K562 (cell line): ENCODE results near the gene SNAP23. TPM values are rescaled to one million over a fixed set of nuclear protein-coding genes. Genes with fewer than 3 reads are reported as not detected.

Experiments used
- ARID4B ChIP-seq: sonication (generic); formaldehyde crosslinking; IDR thresholded peaks from 2 replicates; pipeline ENCODE4 v1.8.0; 2022; ENCODE audit warnings: mild to moderate bottlenecking, missing genetic modification reagents
- CEBPZ ChIP-seq: fragments of 150-350 bp; IDR thresholded peaks from 2 replicates; pipeline ENCODE4 v1.6.1; 2014; ENCODE audit warnings: low read depth, mild to moderate bottlenecking, low read length, borderline replicate concordance
- CSDE1 ChIP-seq, 2 experiments: fragments of 450-650 bp; IDR thresholded peaks; 2 replicates each; pipeline ENCODE4 v1.6.1; 2016; ENCODE audit warnings: mild to moderate bottlenecking in 1 of 2
- FOXK1 ChIP-seq: sonication (generic); formaldehyde crosslinking; IDR thresholded peaks from 2 replicates; pipeline ENCODE4 v1.8.0; 2022; ENCODE audit warnings: missing genetic modification reagents, mild to moderate bottlenecking, borderline replicate concordance
- FOXP1 ChIP-seq: sonication (generic); formaldehyde crosslinking; IDR thresholded peaks from 2 replicates; pipeline ENCODE4 v1.8.0; 2022; ENCODE audit warnings: mild to moderate bottlenecking, missing genetic modification reagents
- HNRNPK ChIP-seq: fragments of 200-400 bp; formaldehyde crosslinking; IDR thresholded peaks from one replicate; pipeline ENCODE4 v1.6.1; 2018; ENCODE audit warnings: mild to moderate bottlenecking, low read depth, low read length; ENCODE audit not compliant: poor library complexity, severe bottlenecking
- MED1 ChIP-seq: sonication (generic); formaldehyde crosslinking; IDR thresholded peaks from 2 replicates; pipeline ENCODE4 v1.8.1; 2023; ENCODE audit warnings: missing genetic modification reagents, borderline replicate concordance
- NBN ChIP-seq: fragments of 450-650 bp; IDR thresholded peaks from 2 replicates; pipeline ENCODE4 v1.6.1; 2016; ENCODE audit warnings: low read depth, mild to moderate bottlenecking
- POLR2A ChIP-seq: fragments of 450-650 bp; conservative IDR thresholded peaks from 2 replicates; pipeline ENCODE4 v1.6.1; 2016
- PPARD ChIP-seq: fragments of 250-450 bp; sonication (Bioruptor Pico); IDR thresholded peaks from 2 replicates; pipeline ENCODE4 v1.8.0; 2022; ENCODE audit warnings: inconsistent platforms, mild to moderate bottlenecking, moderate library complexity
- SMC3 ChIP-seq: conservative IDR thresholded peaks from 2 replicates; pipeline ENCODE4 v1.6.1; 2011; ENCODE audit warnings: low read depth, low read length, improper control_type of control experiment; ENCODE audit not compliant: insufficient read depth
- THAP12 ChIP-seq: fragments of 250-450 bp; sonication (Bioruptor Pico); IDR thresholded peaks from 2 replicates; pipeline ENCODE4 v1.9.0; 2021; ENCODE audit warnings: mild to moderate bottlenecking, inconsistent platforms
- TOE1 ChIP-seq, 2 experiments: fragments of 450-650 bp in 1 of 2; sonication (generic) in 1 of 2; formaldehyde crosslinking in 1 of 2; IDR thresholded peaks; 2 replicates each; pipeline versions ENCODE4 v1.7.1 to v1.8.0; 2016 to 2022; ENCODE audit warnings: borderline replicate concordance in 2 of 2, mild to moderate bottlenecking in 2 of 2, antibody characterized with exemption in 1 of 2, inconsistent platforms in 1 of 2, low read depth in 1 of 2, missing genetic modification reagents in 1 of 2, moderate library complexity in 1 of 2
- TRIM24 ChIP-seq, 2 experiments: fragments of 450-650 bp; IDR thresholded peaks; 2 replicates each; pipeline ENCODE4 v1.6.1; 2016
- USF1 ChIP-seq: sonication (generic); formaldehyde crosslinking; IDR thresholded peaks from 2 replicates; pipeline ENCODE4 v1.9.0; 2022; ENCODE audit warnings: mild to moderate bottlenecking, missing genetic modification reagents
- polyA plus RNA-seq, 8 experiments: library from polyadenylated mRNA; depleted of rRNA in 4 of 8; stranded (reverse) in 5 of 8; unstranded in 3 of 8; fragments of >200 nt; fragmentation: Nextera tagmentation in 2 of 8; fragmentation: Illumina TruSeq in 1 of 8; extraction: Ambion mirVana in 2 of 8; extraction: Trizol in 1 of 8; gene quantifications; 2 replicates each; pipeline versions ENCODE4 v1.2.1 to v1.2.3, GENCODE V29; 2011 to 2014; ENCODE audit warnings: inconsistent platforms in 1 of 8, missing spikeins in 1 of 8
- total RNA-seq, 7 experiments: library from RNA; depleted of rRNA in 6 of 7; stranded (reverse); fragments of >200 nt in 6 of 7; fragmentation: Illumina TruSeq in 2 of 7; extraction: Trizol in 2 of 7; gene quantifications; 2 replicates each; pipeline versions ENCODE4 v1.2.1 to v1.2.3, GENCODE V29; 2011 to 2021; ENCODE audit warnings: low replicate concordance in 1 of 7

SNAP23 gene
- total and polyA plus RNA-seq, 9 of the 15 experiments (the other 6 are each of a cell fraction or from before 2014, with no cell fraction given), result 78.9 to 168 (median 117) TPM

GRCh38 chr15:42575188-42576039 is 80.0 kb downstream of the SNAP23 start, which contains the start of gene STARD9 (continued):
- TF ChIP-seq HNRNPK (peak; percentile 30), ARID4B (CRISPR knock-in tag) (peak; percentile 49; the same call in 1 of the 2 replicates), MED1 (no peak), NBN (no peak), TRIM24 (IDR thresholded peaks at IDR 0.05) (no peak; a peak in 2 of 4 replicates), SMC3 (0 out of 2 replicates have a peak, but pooled peaks have one; percentile 1), USF1 (CRISPR knock-in tag) (peak; percentile 74), FOXK1 (CRISPR knock-in tag) (no peak), THAP12 (CRISPR knock-in tag) (0 out of 2 replicates have a peak, but pooled peaks have one; percentile 52), PPARD (no peak), FOXP1 (CRISPR knock-in tag) (peak; percentile 98; the same call in 1 of the 2 replicates), TOE1 (IDR thresholded peaks at IDR 0.05; ENCODE audit: borderline replicate concordance) (peak; percentile 36; the same call in 1 of the 2 replicates), TOE1 (CRISPR knock-in tag; IDR thresholded peaks at IDR 0.05; ENCODE audit: borderline replicate concordance, low read depth) (0 out of 2 replicates have a peak, but pooled peaks have one; percentile 67), CSDE1 (IDR thresholded peaks at IDR 0.05) (no peak), POLR2A (peak; percentile 74), CEBPZ (no peak)
